ENCODE measurements around the gene GLI3.

GLI3 gene

GRCh38 chr7:42016517-42016916 lies 220.5 kb downstream of the GLI3 start:
- Histone ChIP-seq H3K9me3 (replicated peaks; ENCODE audit: insufficient read depth, low read length) (no peaks in the 10 kb centered on the region), H2AFZ (ENCODE audit: low read length) (no peak overlapping the region), H3K27ac (ENCODE audit: low read length) (no peak overlapping the region), H3K9ac (ENCODE audit: low read length) (no peak overlapping the region), H3K36me3 (replicated peaks; ENCODE audit: insufficient read depth, low read length) (no peaks in the 10 kb centered on the region), H3F3A (ENCODE audit: insufficient read depth, low read length) (no peaks in the 10 kb centered on the region), H3K27me3 (replicated peaks; ENCODE audit: insufficient read depth, low read length) (no peaks in the 10 kb centered on the region), H4K20me1 (ENCODE audit: insufficient read depth, low read length) (no peaks in the 10 kb centered on the region), H3K4me2 (ENCODE audit: low read depth, low read length) (no peak overlapping the region), H3K4me3 (ENCODE audit: low read length) (no peak overlapping the region), H3K4me1 (ENCODE audit: low read length) (peaks cover 6% of the 10 kb centered on the region), H3K9me2 (replicated peaks; ENCODE audit: insufficient read depth, low read length) (no peaks in the 10 kb centered on the region), H3K79me2 (ENCODE audit: low read length) (no peaks in the 10 kb centered on the region)
- TF ChIP-seq CTCF (IDR thresholded peaks at IDR 0.05; ENCODE audit: low read length) (no peak), EZH2phosphoT487 (IDR thresholded peaks at IDR 0.05; ENCODE audit: low read length) (no peak), EZH2 (optimal IDR thresholded peaks at IDR 0.05; ENCODE audit: low read depth, low read length) (no peak)
- no peak for DNase-seq

DNA sequence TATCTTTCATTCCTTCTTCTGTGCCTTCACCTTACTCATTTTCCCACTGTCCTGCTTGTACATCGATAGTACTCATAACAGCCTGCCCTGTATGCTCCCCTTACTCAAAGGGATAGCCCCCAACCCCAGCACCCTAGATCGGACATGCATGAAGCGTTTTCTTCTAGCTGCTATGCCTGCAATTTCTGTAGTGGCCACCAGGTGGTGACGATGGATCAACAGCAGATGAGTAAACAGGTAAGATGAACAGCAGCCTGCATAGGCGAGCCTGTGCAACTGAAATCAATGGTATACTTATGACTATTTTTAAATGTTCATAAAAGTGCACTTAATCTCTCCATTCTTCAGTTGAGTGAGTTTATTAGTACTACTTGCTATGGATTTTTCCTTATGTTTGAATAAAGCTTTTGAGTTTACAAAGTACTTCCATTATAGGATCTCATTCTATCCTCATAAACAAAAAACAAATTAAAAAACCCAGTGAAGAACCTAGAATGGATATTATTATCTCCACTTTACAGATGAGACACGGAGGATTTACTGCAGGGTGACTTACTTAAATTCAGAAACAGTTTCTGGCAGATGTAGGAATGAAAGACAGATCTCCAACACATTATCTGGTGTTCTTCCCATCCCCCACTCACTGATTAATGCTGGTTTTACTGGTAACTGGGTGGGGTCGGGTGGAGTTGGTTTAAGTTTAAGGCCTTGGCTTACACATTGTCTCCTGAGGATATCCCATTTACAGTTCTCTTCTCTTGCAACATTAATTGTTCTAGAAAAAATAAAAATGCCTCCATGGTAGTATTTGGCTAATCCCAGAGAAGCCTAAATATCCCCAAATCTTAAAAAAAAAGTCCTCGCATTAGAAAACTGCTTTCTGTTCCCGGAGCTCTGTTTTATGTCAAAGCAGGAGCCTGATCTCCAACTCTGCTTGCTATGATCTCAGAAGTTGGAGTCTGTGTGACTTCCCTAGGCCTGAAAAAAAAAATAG lies 222.1 kb downstream of the GLI3 start:
- no peak overlapping the region for H2AFZ ChIP-seq (ENCODE audit: low read length)
- H3K79me2 ChIP-seq (ENCODE audit: low read length): no peaks in the 10 kb centered on the region
- TF ChIP-seq CTCF (IDR thresholded peaks at IDR 0.05; ENCODE audit: low read length) (peak; percentile 94), EZH2 (optimal IDR thresholded peaks at IDR 0.05; ENCODE audit: low read depth, low read length) (no peak), EZH2phosphoT487 (IDR thresholded peaks at IDR 0.05; ENCODE audit: low read length) (no peak)
- H3K27me3 ChIP-seq (replicated peaks; ENCODE audit: insufficient read depth, low read length): no peaks in the 10 kb centered on the region
- H3K4me3 ChIP-seq (ENCODE audit: low read length): no peak overlapping the region
- no peaks in the 10 kb centered on the region for H3K9me3 ChIP-seq (replicated peaks; ENCODE audit: insufficient read depth, low read length)
- H3K27ac ChIP-seq (ENCODE audit: low read length): no peak overlapping the region
- no peak overlapping the region for H3K4me2 ChIP-seq (ENCODE audit: low read depth, low read length)
- no peaks in the 10 kb centered on the region for H3K36me3 ChIP-seq (replicated peaks; ENCODE audit: insufficient read depth, low read length)
- no peaks in the 10 kb centered on the region for H3F3A ChIP-seq (ENCODE audit: insufficient read depth, low read length)
- peak; percentile 69 for DNase-seq
- H3K9me2 ChIP-seq (replicated peaks; ENCODE audit: insufficient read depth, low read length): no peaks in the 10 kb centered on the region
- H3K4me1 ChIP-seq (ENCODE audit: low read length): peaks cover 6% of the 10 kb centered on the region
- no peaks in the 10 kb centered on the region for H4K20me1 ChIP-seq (ENCODE audit: insufficient read depth, low read length)
- no peak overlapping the region for H3K9ac ChIP-seq (ENCODE audit: low read length)

- Histone ChIP-seq H3K4me1 (ENCODE audit: low read length) (peaks cover 6% of the 10 kb centered on the region), H3K9me3 (replicated peaks; ENCODE audit: insufficient read depth, low read length) (no peaks in the 10 kb centered on the region), H2AFZ (ENCODE audit: low read length) (no peak overlapping the region), H3K9me2 (replicated peaks; ENCODE audit: insufficient read depth, low read length) (no peaks in the 10 kb centered on the region), H3K27me3 (replicated peaks; ENCODE audit: insufficient read depth, low read length) (no peaks in the 10 kb centered on the region), H4K20me1 (ENCODE audit: insufficient read depth, low read length) (no peaks in the 10 kb centered on the region), H3K36me3 (replicated peaks; ENCODE audit: insufficient read depth, low read length) (no peaks in the 10 kb centered on the region), H3K9ac (ENCODE audit: low read length) (no peak overlapping the region), H3K4me3 (ENCODE audit: low read length) (no peak overlapping the region), H3K27ac (ENCODE audit: low read length) (no peak overlapping the region), H3K79me2 (ENCODE audit: low read length) (no peaks in the 10 kb centered on the region), H3F3A (ENCODE audit: insufficient read depth, low read length) (no peaks in the 10 kb centered on the region), H3K4me2 (ENCODE audit: low read depth, low read length) (no peak overlapping the region)
- TF ChIP-seq EZH2phosphoT487 (IDR thresholded peaks at IDR 0.05; ENCODE audit: low read length): no peak
- TF ChIP-seq CTCF (IDR thresholded peaks at IDR 0.05; ENCODE audit: low read length): no peak
- TF ChIP-seq EZH2 (optimal IDR thresholded peaks at IDR 0.05; ENCODE audit: low read depth, low read length): no peak
- no peak for DNase-seq
These were observed 224.1 kb downstream of the GLI3 start for GRCh38 chr7:42012786-42013360.
